Epithelial cell of proximal tubule (primary cell): ENCODE measurements around the gene LHFPL6. TPM values are rescaled to one million over a fixed set of nuclear protein-coding genes. Genes with fewer than 3 reads are reported as not detected.

Source experiments
- DNase-seq: peaks from one replicate; pipeline ENCODE4 v3.0.0-alpha.2; 2011; ENCODE audit warnings: low read depth
- H3K4me3 ChIP-seq: 2 replicates; pipeline ENCODE4 v1.5.1; 2011; ENCODE audit warnings: low read depth, mild to moderate bottlenecking, low read length
- CTCF ChIP-seq: conservative IDR thresholded peaks from 2 replicates; pipeline ENCODE4 v1.5.1; 2012; ENCODE audit warnings: low read depth, mild to moderate bottlenecking, low read length
- total RNA-seq: library from RNA; depleted of rRNA; stranded (reverse); fragments of >200 nt; gene quantifications from 2 replicates; pipeline ENCODE4 v1.2.3, GENCODE V29; 2015

LHFPL6 gene
- total RNA-seq, 1 donor from 2014 or later: 5.2 TPM

- no peak for TF ChIP-seq CTCF
- no peak overlapping the region for H3K4me3 ChIP-seq
- DNase-seq: no peak
Observed at GRCh38 chr13:39374741-39375189, 228.2 kb downstream of the LHFPL6 start.

- no peak for TF ChIP-seq CTCF
- DNase-seq: no peak
- no peak overlapping the region for H3K4me3 ChIP-seq
Observed at GRCh38 chr13:39373145-39373544, 229.8 kb downstream of the LHFPL6 start.

GRCh38 chr13:39371706-39372105 lies 231.3 kb downstream of the LHFPL6 start:
- no peak overlapping the region for H3K4me3 ChIP-seq
- TF ChIP-seq CTCF: no peak
- no peak for DNase-seq

GRCh38 chr13:39370554-39370953 lies 232.4 kb downstream of the LHFPL6 start:
- H3K4me3 ChIP-seq: no peak overlapping the region
- no peak for TF ChIP-seq CTCF
- DNase-seq: no peak

- TF ChIP-seq CTCF: no peak
- H3K4me3 ChIP-seq: no peak overlapping the region
Observed at GRCh38 chr13:39370048-39370447, 232.9 kb downstream of the LHFPL6 start.

GRCh38 chr13:39369161-39369890 lies 233.7 kb downstream of the LHFPL6 start:
- no peak overlapping the region for H3K4me3 ChIP-seq
- DNase-seq: no peak
- no peak for TF ChIP-seq CTCF

More at GRCh38 chr13:39370048-39370447, 232.9 kb downstream of the LHFPL6 start:
- no peak for DNase-seq

- TF ChIP-seq CTCF: no peak
- no peak overlapping the region for H3K4me3 ChIP-seq
- DNase-seq: no peak
Observed at GRCh38 chr13:39365879-39366278, 237.1 kb downstream of the LHFPL6 start.
